Testis (tissue), 2 donors: ENCODE measurements around the gene GNAI2.

Experiments used
- POLR2A ChIP-seq: fragments of 450-650 bp; IDR thresholded peaks from one replicate; pipeline ENCODE4 v1.6.1; 2017; ENCODE audit warnings: antibody characterized with exemption, mild to moderate bottlenecking, moderate library complexity
- TF ChIP-seq, protein P1 (sequence below), 3 experiments: fragments of 450-650 bp in 2 of 3; fragments of 200-600 bp in 1 of 3; sonication (generic) in 1 of 3; IDR thresholded peaks; one replicate each; pipeline ENCODE4 v1.5.1; 2016 to 2019; ENCODE audit warnings: antibody characterized with exemption in 3 of 3, mild to moderate bottlenecking in 2 of 3, moderate library complexity in 1 of 3

GRCh38 chr3:50271314-50271936 lies 35.4 kb downstream of the GNAI2 start:
- TF ChIP-seq, protein P1, sequence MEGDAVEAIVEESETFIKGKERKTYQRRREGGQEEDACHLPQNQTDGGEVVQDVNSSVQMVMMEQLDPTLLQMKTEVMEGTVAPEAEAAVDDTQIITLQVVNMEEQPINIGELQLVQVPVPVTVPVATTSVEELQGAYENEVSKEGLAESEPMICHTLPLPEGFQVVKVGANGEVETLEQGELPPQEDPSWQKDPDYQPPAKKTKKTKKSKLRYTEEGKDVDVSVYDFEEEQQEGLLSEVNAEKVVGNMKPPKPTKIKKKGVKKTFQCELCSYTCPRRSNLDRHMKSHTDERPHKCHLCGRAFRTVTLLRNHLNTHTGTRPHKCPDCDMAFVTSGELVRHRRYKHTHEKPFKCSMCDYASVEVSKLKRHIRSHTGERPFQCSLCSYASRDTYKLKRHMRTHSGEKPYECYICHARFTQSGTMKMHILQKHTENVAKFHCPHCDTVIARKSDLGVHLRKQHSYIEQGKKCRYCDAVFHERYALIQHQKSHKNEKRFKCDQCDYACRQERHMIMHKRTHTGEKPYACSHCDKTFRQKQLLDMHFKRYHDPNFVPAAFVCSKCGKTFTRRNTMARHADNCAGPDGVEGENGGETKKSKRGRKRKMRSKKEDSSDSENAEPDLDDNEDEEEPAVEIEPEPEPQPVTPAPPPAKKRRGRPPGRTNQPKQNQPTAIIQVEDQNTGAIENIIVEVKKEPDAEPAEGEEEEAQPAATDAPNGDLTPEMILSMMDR (IDR thresholded peaks at IDR 0.05), result no peak
- no peak for TF ChIP-seq POLR2A
